CD4-positive, alpha-beta T cell treated with Interleukin-6 at 100 ng/mL for 8 hours (primary cell): Measurements from ENCODE around the gene MCMBP.
"Not testable (repeated sequence)": the region's sequence is repeated elsewhere in the genome, so short reads cannot be mapped to it uniquely, and the experiment has no call there.

ENCODE experiments used
- DNase-seq: peaks from one replicate; pipeline ENCODE4 v3.0.0-alpha.2; 2020; ENCODE audit warnings: mixed read lengths, low spot score

MCMBP gene

DNA sequence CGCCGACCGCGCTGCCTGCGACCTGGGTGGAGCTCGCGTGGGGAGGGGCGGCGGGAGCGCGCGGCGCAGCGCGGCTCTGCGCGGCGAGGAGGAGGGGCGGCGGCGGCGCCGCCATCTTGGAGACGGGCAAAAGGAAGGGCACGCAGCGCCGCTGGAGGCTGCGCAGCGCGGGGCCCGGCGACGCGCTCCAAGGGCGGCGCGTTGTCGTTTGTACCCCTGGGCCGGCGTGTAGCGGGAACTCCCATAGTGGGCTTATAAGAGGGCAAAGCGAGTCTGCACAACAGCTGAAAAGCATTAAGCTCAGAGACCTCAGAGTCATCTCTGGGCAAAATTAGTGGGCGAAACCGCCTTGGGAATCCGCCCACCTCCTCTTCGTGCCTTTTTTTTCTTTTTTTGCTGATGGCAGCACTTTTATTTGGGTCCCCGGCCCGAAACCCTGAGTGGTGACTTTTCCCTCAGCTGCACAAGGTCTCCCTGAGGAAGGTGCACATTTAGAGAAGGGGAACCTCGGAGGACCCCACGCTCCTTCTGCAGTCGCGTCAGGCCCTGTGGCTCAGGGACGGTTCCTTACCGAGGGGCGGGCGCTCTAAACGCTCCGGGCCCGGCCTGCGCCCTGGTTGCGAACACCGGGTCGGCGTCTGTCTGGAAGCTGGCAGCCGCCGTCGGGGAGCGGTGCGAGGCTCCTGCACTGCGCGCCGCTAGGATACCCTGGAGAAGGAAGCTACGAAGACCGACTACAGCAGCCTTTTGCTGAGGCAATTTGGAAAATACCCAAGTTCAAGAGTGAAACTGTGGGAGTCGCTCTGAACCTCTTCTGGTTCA is 428 bp upstream of the MCMBP start:
- DNase-seq = peak; percentile 87

DNA sequence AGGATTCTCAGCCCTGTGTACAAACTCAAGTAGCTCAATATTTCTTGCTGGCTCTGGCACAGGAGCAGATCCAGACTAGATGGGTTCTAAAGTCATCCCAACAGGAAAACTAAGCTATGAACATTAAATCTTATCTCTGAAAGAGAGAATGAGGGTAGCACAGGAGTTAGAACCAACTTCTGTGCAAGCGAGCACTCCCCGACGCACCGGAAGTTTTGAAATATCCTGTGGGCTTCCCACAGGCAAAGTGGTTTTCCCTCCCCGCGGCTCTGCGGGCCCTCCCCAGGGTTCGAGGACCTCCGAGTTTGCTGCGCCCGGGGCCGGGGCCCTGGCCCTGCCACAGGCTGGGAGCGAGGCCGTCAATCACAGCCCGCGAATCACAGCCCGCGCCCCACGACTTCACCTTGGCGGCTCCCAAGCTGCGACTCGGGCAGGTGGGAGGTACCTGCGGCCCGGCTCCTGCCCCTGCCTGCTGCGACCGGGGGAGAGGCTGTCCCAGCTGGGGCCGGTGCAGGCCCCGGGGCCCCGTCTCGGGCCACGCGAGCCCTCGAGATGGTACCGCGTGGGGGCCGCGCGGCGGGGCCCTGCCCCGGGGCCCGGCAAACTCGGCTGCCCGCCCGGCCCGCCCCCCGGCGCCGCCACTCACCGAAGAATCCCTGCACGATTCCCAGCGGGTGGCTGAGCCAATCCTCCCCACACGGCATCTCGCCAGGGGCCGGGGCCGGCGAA is 598 bp downstream of the MCMBP start:
- peak; percentile 27 for DNase-seq

DNA sequence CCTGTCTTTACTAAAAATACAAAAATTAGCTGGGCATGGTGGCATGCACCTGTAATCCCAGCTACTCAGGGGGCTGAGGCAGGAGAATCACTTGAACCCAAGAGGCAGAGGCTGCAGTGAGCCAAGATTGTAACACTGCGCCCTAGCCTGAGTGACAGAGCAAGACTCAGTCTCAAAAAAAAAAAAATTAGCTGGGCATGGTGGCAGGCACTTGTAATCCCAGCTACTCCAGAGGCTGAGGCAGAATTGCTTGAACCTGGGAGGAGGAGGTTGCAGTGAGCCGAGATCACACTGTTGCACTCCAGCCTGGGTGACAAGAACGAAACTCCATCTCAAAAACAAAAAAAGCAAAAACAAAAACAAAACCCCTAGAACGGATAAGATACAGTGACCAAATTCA is 3.2 kb downstream of the MCMBP start:
- not testable (repeated sequence) for DNase-seq

DNA sequence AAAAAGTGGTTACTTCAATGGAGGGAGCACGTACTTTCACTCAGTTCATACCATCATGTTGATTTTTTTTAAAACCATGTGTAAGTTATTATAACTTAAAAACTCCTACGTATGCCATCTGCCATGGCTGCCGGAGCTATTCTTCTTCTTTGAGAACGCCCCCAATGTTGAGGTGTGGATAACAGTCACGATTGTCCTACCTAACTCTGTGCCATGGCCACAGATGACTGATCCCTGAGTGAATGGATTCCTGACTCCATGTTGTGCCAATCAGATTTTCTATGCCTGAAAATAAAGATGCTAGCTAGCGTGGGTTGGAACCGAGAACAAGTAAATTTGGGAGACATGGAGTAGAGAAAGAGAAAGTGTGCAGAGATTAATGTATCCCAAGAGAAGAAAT is 5.3 kb downstream of the MCMBP start:
- no peak for DNase-seq

DNA sequence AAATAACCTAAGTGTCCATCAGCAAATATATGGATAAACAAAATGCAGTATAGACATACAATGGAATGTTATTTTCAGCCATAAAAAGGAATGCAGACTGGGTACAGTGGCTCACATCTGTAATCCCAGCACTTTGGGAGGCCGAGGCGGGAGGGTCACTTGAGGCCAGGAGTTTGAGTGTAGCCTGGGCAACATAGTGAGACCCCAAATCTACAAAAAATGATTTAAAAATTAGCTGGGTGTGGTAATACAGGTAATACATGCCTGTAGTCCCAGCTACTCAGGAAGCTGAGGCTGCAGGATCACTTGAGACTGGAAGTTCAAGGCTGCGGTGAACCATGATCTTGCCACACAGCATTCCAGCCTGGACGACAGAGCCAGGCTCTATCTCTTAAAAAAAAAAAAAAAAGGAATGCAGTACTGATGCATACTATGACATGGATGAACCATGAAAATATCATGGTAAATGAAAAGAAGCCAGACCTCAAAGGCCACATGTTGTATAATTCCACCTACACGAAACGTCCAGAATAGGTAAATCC is 6.9 kb downstream of the MCMBP start:
- no peak for DNase-seq

DNA sequence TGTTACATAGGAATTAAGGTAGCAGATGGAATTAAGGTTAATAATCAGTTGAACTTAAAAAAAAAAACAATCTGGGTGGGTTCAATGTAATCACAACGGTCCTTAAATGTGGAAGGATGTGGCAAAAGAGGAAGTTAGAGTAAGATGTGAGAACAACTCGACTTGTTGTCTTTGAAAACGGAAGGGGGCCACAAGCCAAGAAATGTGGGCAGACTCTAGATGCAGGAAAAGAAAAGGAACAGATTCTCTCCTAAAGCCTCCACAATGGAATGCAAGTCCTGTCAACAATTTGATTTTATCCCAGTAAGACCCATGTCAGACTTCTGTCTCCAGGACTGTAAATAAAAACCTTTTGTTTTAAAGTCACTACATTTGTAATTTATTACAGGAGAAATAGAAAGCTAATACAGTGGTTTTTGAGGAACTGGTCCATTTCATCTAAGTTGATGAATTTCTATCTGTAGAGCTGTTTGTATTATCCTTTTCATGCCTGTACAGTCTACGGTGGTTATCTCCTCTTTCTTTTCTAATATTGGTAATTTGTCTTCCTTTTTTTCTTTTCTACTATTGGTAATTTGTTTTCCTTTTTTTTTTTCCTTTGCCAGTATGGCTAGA is 8.6 kb downstream of the MCMBP start:
- no peak for DNase-seq

DNA sequence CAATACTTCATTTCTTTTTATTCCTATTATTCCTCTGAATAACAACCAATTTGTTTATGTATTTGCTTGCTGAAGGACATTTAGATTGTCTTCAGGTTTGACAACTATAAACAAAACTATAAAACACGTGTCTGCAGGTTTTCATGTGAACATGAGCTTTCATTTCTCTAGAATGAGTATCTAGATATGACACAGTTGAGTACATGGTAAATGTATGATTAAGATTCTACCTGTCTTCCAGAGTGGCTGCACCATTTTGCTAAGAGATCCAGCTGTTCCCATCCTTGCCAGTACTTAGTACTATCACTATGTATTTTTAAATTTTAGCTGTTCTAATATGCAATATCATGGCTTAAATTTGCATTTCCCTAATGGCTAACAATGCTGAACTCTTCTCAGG is 10.1 kb downstream of the MCMBP start:
- no peak for DNase-seq

DNA sequence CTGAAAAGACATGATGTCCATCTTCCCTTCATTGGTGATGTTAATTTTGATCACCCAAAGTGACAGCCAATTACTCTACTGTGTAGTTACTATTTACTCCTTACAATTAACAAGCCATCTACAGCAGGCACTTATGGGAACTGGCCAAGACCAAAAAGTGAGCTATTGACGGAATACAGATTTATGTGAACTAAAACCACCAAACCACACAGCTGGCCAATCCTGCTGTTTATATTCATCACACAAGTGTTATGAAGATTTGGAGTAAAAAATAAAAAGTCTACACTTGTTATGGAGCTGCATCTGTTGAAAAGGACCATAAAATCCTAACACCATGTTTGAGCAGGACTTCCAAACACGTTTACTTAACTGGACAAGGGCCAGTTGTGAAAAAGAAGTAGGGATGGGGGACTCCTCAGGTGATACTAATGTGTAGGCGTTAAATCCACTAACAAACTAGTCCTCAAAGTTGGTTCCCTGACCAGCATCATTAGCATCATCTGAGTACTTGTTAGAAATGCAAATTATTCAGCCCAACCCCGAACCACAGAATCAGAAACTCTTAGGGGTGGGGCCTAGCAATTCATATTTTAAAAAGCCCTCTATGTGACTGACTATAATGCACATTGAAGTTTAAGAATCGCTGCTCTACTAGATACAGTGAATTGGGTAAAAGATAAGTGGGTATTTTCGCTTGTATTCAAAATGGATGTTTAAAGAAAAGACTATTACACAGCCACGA is 11.6 kb downstream of the MCMBP start:
- DNase-seq = no peak

DNA sequence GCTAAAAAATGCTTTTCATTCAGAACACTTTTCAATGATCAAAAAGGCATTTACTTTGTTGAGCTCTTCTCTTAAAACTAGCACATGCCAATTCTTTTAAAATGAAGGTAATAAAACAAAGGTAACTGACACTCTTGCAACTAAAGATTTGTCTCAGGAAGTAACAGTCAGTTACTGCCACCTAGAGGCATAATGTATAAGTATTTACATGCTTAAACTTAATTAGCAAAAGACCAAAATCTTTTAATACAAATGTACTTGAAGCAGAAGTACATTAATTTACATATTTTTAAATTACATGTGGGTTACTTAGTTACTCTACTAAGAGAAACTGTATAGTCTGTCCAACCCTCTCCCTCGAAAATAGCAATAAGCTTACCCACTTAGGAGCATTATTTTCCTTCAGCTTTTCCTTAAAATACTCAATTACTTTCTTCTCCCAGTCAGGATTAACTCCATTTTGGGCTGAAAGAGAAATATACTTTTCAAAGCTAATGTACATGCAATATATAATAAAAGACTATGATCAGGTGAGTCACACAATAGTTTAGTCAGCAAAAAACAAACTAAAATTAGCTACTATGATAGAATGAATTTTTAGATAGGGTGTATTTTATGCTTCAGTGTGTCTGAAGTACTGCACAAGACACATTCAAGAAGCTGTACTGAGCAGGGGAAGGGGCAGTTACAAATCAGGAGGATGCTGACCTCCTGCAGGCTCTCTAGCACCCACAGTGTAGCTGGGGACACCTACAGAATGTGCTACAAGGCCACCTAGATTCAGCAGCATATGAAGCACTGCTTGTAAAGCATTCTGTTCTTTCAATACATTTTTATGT is 13.0 kb downstream of the MCMBP start:
- peak; percentile 40 for DNase-seq

DNA sequence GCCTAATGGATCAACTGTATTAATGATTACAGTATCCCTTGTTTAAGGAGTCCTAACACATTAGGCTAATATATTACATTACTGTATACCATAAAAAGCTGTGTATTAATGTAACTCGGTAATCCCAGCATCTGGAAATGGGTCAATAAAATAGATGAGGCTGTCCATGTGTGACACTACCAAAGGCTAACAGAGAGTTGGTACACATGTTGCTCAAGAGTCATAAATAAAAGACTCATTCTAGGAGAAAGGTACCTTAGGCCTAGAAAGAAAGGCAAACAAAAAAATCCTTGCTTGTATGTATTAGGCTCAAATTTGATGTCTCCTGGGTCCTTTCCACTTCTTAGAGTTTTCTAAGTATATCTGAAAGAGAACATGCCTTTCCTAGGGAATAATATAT is 14.6 kb downstream of the MCMBP start:
- DNase-seq = no peak

DNA sequence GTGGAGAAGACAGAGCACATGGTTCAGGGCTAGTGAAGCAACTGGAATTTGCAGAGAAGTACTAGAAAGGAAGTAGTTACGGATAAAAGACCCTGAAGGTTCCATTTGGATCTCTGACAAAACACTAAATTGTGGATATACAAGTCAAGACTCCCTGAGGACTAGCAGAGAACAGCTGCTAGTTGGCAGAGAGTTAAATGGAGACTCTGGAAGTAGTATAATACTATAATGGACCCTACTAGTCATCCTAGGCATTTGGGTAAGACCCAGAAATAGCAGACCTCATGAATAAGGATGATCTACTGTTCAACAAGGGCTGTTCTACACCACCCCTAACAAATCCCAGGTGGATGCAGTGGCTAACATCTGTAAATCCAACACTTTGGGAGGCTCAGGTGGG is 19.1 kb downstream of the MCMBP start:
- DNase-seq = no peak

DNA sequence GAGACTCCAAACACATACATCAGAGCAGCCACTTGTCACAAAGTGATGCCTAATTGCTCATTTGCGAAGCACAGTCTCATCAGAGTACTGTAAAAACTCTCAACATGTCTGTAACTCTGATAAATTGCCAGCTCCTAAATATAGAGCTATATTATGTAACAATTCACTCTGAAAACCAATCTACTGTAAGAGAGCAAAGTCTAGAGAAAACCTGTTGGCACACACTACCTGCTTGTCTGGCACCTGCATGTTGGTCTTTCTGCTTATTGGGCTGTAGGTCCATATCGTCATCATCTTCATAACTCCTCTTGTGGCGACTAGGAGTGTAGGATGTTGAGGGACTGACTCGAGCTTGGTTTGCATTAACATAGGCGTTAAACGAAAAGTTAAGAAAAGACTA is 19.8 kb downstream of the MCMBP start:
- DNase-seq = no peak

DNA sequence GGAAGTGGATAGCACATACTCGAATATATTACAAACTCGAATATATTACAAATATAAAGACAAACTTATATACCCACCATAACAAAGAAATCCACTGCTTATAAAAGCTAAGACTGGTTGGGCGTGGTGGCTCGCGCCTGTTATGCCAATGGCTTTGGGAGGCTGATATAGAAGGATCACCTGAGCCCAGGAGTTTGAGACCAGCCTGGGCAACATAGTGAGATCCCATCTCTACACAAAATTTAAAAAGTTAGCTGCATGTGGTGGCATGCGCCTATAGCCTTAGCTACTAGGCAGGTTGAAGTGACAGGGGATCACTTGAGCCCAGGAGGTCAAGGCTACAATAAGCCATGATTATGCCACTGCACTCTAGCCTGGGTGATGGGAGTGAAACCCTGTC is 20.4 kb downstream of the MCMBP start:
- no peak for DNase-seq

DNA sequence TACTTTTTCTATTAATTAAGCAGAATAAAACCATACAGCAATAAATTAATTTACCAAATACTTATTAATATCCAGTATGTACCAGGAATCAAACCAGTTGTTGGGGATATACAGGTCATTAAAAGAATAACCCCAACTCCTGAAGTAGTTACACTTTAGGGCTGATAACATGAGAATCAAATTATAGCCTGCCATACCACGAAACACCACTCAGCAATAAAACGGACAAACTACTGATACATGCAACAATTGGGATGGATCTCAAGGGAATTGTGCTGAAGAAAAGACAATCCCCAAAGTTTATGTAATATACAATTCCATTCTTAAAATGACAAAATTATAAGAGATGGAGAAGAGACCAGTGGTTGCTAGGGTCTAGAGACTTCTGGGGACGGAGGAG is 22.7 kb downstream of the MCMBP start:
- DNase-seq = no peak

DNA sequence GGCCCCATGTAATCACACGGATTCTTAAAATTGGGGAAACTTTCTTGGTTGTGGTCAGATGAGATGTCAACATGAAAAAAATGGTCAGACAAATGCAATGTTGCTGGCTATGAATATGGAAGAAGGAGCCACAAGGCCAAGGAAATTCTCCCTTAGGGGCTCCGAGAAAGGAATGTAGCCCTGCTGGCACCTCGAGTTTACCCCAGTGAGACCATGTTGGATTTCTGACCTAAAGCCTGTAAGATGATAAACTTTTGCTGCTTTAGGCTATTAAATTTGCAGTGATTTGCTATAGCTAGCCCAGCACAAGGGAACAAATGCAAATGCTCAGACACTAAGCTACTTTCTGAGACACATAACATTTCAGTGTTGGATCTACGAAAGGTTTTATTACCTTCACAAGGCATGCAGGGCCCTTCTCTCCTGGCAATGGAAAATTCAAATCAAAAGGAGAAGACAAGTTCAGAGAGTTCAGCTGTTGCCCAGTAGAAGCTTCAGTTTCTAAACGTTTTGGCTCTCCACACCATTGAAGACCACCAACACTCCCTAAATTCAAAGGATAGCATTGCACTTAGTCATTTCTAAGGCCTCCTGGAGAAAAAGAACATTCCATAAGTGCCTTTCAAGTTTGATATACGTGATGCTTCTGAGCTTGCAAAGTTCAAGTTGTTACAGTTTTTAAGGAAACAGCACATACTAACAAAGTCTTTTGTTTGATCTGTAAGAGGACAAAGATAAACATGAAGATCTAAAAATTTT is 23.4 kb downstream of the MCMBP start:
- DNase-seq = no peak

DNA sequence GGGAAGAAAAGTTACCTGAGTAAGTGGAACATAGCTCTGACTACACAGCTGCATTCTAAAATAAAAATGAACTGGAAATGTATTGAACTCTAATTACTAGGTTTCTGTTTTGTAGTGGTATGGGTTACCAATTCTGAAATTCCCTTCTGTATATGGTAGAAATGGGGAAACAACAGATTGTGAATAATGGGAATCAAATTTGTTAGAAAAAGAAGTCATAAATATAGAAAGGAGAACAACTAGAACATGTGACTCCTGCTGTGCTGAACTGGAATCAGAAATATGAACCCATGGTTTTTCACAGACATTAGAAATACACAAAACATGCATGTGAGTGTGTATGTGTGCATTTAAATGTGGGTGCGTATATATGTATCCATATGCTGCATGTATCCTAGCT is 27.0 kb downstream of the MCMBP start:
- DNase-seq = no peak

DNA sequence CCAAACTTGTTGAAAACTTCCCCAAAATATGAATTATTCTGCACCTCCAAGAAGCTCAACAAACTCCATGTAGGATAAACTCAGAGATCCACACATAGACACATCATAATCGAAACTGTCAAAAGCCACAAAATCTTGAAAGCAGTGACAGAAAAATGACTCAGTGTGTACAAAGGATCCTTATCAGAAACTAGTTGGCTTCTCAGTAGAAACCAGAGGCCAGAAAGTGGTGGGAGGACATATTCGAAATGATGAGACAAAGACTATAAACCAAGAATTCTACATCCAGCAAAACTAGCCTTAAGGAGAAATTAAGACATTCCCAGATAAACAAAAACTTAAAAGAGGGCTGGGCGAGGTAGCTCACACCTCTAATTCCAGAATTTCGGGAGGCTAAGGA is 38.5 kb downstream of the MCMBP start:
- DNase-seq = no peak

DNA sequence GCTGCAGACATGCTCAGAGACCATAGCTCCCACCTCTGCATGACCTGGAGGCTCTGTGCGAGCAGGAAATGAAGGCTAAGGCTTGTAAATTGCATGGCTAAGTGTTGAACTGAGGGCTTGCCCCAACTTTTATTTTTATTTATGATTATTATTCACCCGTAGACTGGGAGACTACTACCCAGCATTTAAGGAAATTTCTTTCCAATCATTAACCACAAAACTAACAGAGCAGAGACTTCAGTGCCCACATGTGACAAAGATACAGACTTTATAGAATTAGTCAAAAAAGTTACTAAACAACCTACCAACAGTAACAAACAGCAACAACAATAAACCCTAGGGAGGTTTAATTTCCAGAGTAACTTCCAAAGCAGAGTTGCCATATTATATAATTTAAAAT is 39.7 kb downstream of the MCMBP start:
- no peak for DNase-seq

DNA sequence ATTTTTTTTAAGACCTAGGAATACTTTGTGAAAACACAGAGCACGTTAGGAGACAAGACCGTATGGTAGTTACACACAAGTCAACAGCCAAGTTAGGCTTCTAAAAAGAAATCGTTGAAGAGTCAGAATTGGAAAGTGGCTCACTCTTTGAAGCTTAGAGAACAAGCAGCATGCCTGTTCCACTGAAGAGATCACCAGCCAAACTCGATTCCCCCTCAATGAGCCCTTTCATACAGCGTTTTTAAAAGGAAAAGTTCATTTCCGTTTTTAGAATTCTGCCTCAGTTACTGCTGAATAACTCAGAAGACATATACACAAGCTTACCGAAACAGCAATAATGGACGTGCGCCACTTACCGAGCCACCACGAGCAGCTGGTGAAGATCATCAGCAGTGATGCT is 41.0 kb downstream of the MCMBP start:
- no peak for DNase-seq

DNA sequence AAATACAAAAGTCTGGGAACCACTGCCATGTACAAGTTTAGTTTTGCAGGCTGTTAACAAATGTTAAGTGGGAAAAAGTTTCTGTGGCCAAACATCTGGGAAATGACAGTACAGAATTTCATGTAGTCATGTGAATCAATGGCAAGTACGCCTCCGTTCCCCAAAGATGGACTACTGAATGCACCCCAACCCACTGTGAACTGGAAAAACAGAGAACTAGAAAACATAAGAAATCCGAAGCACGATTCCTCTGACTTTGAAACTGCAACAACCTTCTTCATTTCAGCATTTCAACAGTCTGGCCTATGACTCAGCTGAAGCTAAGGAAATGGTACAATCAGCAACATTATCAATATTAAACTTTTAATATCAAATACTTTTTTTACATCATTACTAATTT is 41.8 kb downstream of the MCMBP start:
- DNase-seq = no peak

DNA sequence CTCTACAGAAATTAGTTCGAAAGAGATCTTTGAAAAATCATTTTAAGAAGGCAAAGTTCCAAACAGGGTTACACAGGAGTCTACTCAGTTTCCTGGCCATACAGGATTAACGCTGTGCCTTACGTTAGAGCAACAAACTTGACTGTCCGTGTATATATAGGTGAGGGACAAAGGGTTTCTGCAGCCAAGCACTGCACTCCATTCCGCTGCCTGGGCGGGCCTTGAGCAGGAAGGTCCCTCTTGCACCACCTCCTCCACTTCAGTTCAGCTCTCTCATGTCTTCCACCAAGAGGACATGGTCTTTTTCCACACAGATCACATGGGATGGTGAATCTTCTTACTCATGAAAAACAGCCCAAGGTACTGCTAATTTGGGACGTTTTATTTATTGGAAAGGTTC is 43.2 kb downstream of the MCMBP start:
- no peak for DNase-seq
